ENCODE measurements around the gene OR5C1. TPM values are rescaled to one million over a fixed set of nuclear protein-coding genes. Genes with fewer than 3 reads are reported as not detected.

The OR5C1 gene
- total and polyA plus RNA-seq, 2 of the 13 experiments (the other 11 are each of a cell fraction or from before 2014, with no cell fraction given): not detected

GRCh38 chr9:122807271-122807900, 18.7 kb downstream of the OR5C1 start:
- H4K20me1 ChIP-seq (ENCODE audit: insufficient read depth, low read length): no peaks in the 10 kb centered on the region
- FAIRE-seq: no peak
- no peak for ATAC-seq
- TF ChIP-seq ZNF772 (CRISPR knock-in tag; IDR thresholded peaks at IDR 0.05) (no peak), NCOA2 (CRISPR knock-in tag; IDR thresholded peaks at IDR 0.05) (no peak), ZNF609 (CRISPR knock-in tag; IDR thresholded peaks at IDR 0.05; ENCODE audit: borderline replicate concordance) (no peak), NR1H2 (CRISPR knock-in tag; IDR thresholded peaks at IDR 0.05; ENCODE audit: borderline replicate concordance, low read depth) (no peak), TEF (CRISPR knock-in tag; IDR thresholded peaks at IDR 0.05) (no peak), PLRG1 (conservative IDR thresholded peaks at IDR 0.05) (no peak), ZFY (CRISPR knock-in tag; IDR thresholded peaks at IDR 0.05) (no peak), DR1 (CRISPR knock-in tag; IDR thresholded peaks at IDR 0.05) (no peak), NR2F1 (CRISPR knock-in tag; IDR thresholded peaks at IDR 0.05) (no peak), ZNF724P (CRISPR knock-in tag; IDR thresholded peaks at IDR 0.05; ENCODE audit: borderline replicate concordance) (no peak), ZNF253 (CRISPR knock-in tag; IDR thresholded peaks at IDR 0.05; ENCODE audit: borderline replicate concordance) (no peak), RXRA (CRISPR knock-in tag; IDR thresholded peaks at IDR 0.05) (no peak), TOE1 (CRISPR knock-in tag; IDR thresholded peaks at IDR 0.05) (no peak), ZFP82 (CRISPR knock-in tag; IDR thresholded peaks at IDR 0.05; ENCODE audit: borderline replicate concordance) (no peak), HDAC2 (CRISPR knock-in tag; IDR thresholded peaks at IDR 0.05) (no peak), RFX1 (IDR thresholded peaks at IDR 0.05) (no peak), ZNF788 (CRISPR knock-in tag; IDR thresholded peaks at IDR 0.05; ENCODE audit: borderline replicate concordance) (no peak), ZNF800 (CRISPR knock-in tag; IDR thresholded peaks at IDR 0.05) (no peak)

More at GRCh38 chr9:122807271-122807900, 18.7 kb downstream of the OR5C1 start:
- in situ Hi-C loops (cut with HindIII; ENCODE audit: extremely low pct_ligation_motif_present, low pct_unique_long_range_greater_than_20kb) (loop anchor here (10.0 to 25.0 kb wide), 2 partner anchors 303 to 445 kb away; partner anchors contain the start of gene PTGS1), intact Hi-C loops (cut with micrococcal nuclease; ENCODE audit: unreplicated experiment) (no loop called here)
- no peaks in the 10 kb centered on the region for H3K36me3 ChIP-seq (replicated peaks in 1 of 2; ENCODE audit: control insufficient read depth in 1 of 2, insufficient read depth in 2 of 2, low read length in 2 of 2)
- peaks cover 16% of the 10 kb centered on the region; the same call in 1 of the 2 replicates for H3K4me1 ChIP-seq (ENCODE audit: insufficient read depth, low read length)
- H3K27me3 ChIP-seq (ENCODE audit: control insufficient read depth in 1 of 2, insufficient read depth in 2 of 2, low read length in 2 of 2): no peaks in the 10 kb centered on the region
- H3K9ac ChIP-seq (ENCODE audit: insufficient read depth, low read depth, low read length): no peak overlapping the region
- 0% methylated on average over 1 of the region's 1 CpG for WGBS (ENCODE audit: low lambda C conversion rate)
- POLR2A ChIA-PET: no interaction called here
- DNase-seq (ENCODE audit: low spot score): no peak
- H3K4me2 ChIP-seq (ENCODE audit: low read depth, low read length): no peak overlapping the region
- H3K9me3 ChIP-seq (ENCODE audit: low read length): no peaks in the 10 kb centered on the region
- H3K4me3 ChIP-seq (replicated peaks in 1 of 3; ENCODE audit: insufficient read depth in 1 of 3, low read depth in 2 of 3, low read length in 3 of 3): no peak overlapping the region
- CTCF ChIA-PET (ENCODE audit: low intra/inter-chr PET ratio, low total read pairs): interaction anchor here (0.8 kb wide), 1 partner anchor 342 kb away, joined by 3 read pairs; no protein-coding TSS in a partner anchor
- no peak overlapping the region for H3K27ac ChIP-seq (ENCODE audit: extremely low read length, insufficient read depth, low read length)
- no peaks in the 10 kb centered on the region for H3K79me2 ChIP-seq (ENCODE audit: insufficient read depth, low read length)
- no peak overlapping the region for H2AFZ ChIP-seq (ENCODE audit: low read length)
- no TSS peak for BruUV-seq (replicated peaks)
